Mononuclear cell (primary cell): ENCODE data around the gene TMPRSS4. TPM values are rescaled to one million over a fixed set of nuclear protein-coding genes. Genes with fewer than 3 reads are reported as not detected.

Experiments
- H3K27me3 ChIP-seq: 2 replicates; pipeline ENCODE4 v1.6.0; 2011; ENCODE audit warnings: low read length, control low read depth; ENCODE audit not compliant: insufficient read depth
- H3K4me1 ChIP-seq: 2 replicates; pipeline ENCODE4 v1.5.1; 2011; ENCODE audit warnings: mild to moderate bottlenecking, low read length, control low read depth; ENCODE audit not compliant: insufficient read depth
- H3K4me3 ChIP-seq: 2 replicates; pipeline ENCODE4 v1.5.1; 2011; ENCODE audit warnings: mild to moderate bottlenecking, low read length, moderate library complexity
- H3K9me3 ChIP-seq: 2 replicates; pipeline ENCODE4 v1.5.1; 2011; ENCODE audit warnings: low read depth, mild to moderate bottlenecking, control low read depth, low read length
- total RNA-seq: library from RNA; depleted of rRNA; stranded (reverse); fragments of >200 nt; gene quantifications from one replicate; pipeline ENCODE4 v1.2.3, GENCODE V29; 2012

Gene TMPRSS4
- total RNA-seq, 1 donor, result not detected

GRCh38 chr11:118082880-118083552 is 6.1 kb downstream of the TMPRSS4 start:
- H3K27me3 ChIP-seq, result no peaks in the 10 kb centered on the region
- no peak overlapping the region for H3K4me3 ChIP-seq
- H3K9me3 ChIP-seq, result no peaks in the 10 kb centered on the region
- peaks cover 74% of the 10 kb centered on the region for H3K4me1 ChIP-seq

- Histone ChIP-seq H3K27me3 (no peaks in the 10 kb centered on the region), H3K9me3 (no peaks in the 10 kb centered on the region), H3K4me1 (peaks cover 80% of the 10 kb centered on the region), H3K4me3 (no peak overlapping the region)
These were observed 7.4 kb downstream of the TMPRSS4 start for GRCh38 chr11:118084247-118084646.

GRCh38 chr11:118084656-118085055 is 7.8 kb downstream of the TMPRSS4 start:
- Histone ChIP-seq H3K27me3 (no peaks in the 10 kb centered on the region), H3K9me3 (no peaks in the 10 kb centered on the region), H3K4me1 (peaks cover 83% of the 10 kb centered on the region), H3K4me3 (no peak overlapping the region)

GRCh38 chr11:118086913-118087768 is 10.3 kb downstream of the TMPRSS4 start, which contains the start of gene SMIM35:
TSS of gene SMIM35 (minus strand) at chr11:118086963. CDS start at chr11:118086757, 206 bp downstream.
- Histone ChIP-seq H3K4me1 (peaks cover 64% of the 10 kb centered on the region), H3K27me3 (no peaks in the 10 kb centered on the region), H3K9me3 (no peaks in the 10 kb centered on the region), H3K4me3 (no peak within 1 kb of the TSS)

- Histone ChIP-seq H3K27me3 (no peaks in the 10 kb centered on the region), H3K4me3 (no peak overlapping the region), H3K9me3 (no peaks in the 10 kb centered on the region)
These were observed 11.1 kb downstream of the TMPRSS4 start for GRCh38 chr11:118087931-118088330.

GRCh38 chr11:118088531-118088930 is 11.7 kb downstream of the TMPRSS4 start:
- H3K9me3 ChIP-seq, result no peaks in the 10 kb centered on the region
- peaks cover 50% of the 10 kb centered on the region for H3K4me1 ChIP-seq
- no peak overlapping the region for H3K4me3 ChIP-seq
- H3K27me3 ChIP-seq, result no peaks in the 10 kb centered on the region

More at GRCh38 chr11:118087931-118088330, 11.1 kb downstream of the TMPRSS4 start:
- H3K4me1 ChIP-seq, result peaks cover 56% of the 10 kb centered on the region

GRCh38 chr11:118090545-118091162 is 13.8 kb downstream of the TMPRSS4 start:
- no peak overlapping the region for H3K4me3 ChIP-seq
- no peaks in the 10 kb centered on the region for H3K9me3 ChIP-seq
- H3K27me3 ChIP-seq, result no peaks in the 10 kb centered on the region
- peaks cover 30% of the 10 kb centered on the region for H3K4me1 ChIP-seq

GRCh38 chr11:118091690-118092089 is 14.8 kb downstream of the TMPRSS4 start:
- Histone ChIP-seq H3K9me3 (no peaks in the 10 kb centered on the region), H3K4me1 (peaks cover 27% of the 10 kb centered on the region), H3K27me3 (no peaks in the 10 kb centered on the region), H3K4me3 (no peak overlapping the region)

GRCh38 chr11:118092907-118093571 is 16.2 kb downstream of the TMPRSS4 start:
- H3K9me3 ChIP-seq, result no peaks in the 10 kb centered on the region
- H3K27me3 ChIP-seq, result no peaks in the 10 kb centered on the region

GRCh38 chr11:118095493-118095892 is 18.6 kb downstream of the TMPRSS4 start:
- Histone ChIP-seq H3K9me3 (no peaks in the 10 kb centered on the region), H3K4me1 (no peaks in the 10 kb centered on the region), H3K27me3 (no peaks in the 10 kb centered on the region), H3K4me3 (no peak overlapping the region)

More at GRCh38 chr11:118092907-118093571, 16.2 kb downstream of the TMPRSS4 start:
- no peak overlapping the region for H3K4me3 ChIP-seq
- peaks cover 13% of the 10 kb centered on the region for H3K4me1 ChIP-seq

GRCh38 chr11:118095967-118096367 is 19.1 kb downstream of the TMPRSS4 start:
- no peaks in the 10 kb centered on the region for H3K9me3 ChIP-seq
- no peaks in the 10 kb centered on the region for H3K4me1 ChIP-seq
- H3K4me3 ChIP-seq, result no peak overlapping the region
- H3K27me3 ChIP-seq, result no peaks in the 10 kb centered on the region

GRCh38 chr11:118098996-118099837 is 22.3 kb downstream of the TMPRSS4 start:
- no peak overlapping the region for H3K4me3 ChIP-seq

GRCh38 chr11:118099838-118100556 is 23.1 kb downstream of the TMPRSS4 start:
- Histone ChIP-seq H3K27me3 (no peaks in the 10 kb centered on the region), H3K9me3 (no peaks in the 10 kb centered on the region), H3K4me3 (no peak overlapping the region), H3K4me1 (no peaks in the 10 kb centered on the region)

More at GRCh38 chr11:118098996-118099837, 22.3 kb downstream of the TMPRSS4 start:
- Histone ChIP-seq H3K27me3 (no peaks in the 10 kb centered on the region), H3K9me3 (no peaks in the 10 kb centered on the region), H3K4me1 (no peaks in the 10 kb centered on the region)
